Measurements from ENCODE around the gene MBP.
"Not testable (repeated sequence)": the region's sequence is repeated elsewhere in the genome, so short reads cannot be mapped to it uniquely, and the experiment has no call there.

MBP gene

GRCh38 chr18:77043541-77044280 lies 88.9 kb downstream of the MBP start:
- no peak for DNase-seq

DNA sequence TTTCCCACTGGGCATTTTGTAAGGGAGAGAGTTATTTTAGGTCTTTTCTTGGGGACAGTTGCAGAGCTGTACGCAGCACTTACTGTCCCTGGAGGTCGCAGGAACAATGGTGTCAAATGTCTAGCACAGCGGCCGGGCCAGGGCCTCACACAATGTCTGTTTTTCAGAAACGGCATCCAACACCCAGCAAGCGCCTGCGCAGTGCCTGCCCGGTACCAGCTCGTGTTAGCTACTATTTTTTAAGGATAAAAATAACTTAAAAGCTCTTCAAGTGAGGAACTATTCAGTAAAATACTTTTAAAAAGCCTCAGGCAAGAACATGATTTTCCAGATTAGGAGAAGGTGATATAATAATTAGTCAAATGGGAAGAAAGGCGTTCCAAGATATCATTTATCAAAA lies 90.0 kb downstream of the MBP start:
- no peak for DNase-seq

- DNase-seq, result no peak
Measured at GRCh38 chr18:77039196-77040130, 93.1 kb downstream of the MBP start.

DNA sequence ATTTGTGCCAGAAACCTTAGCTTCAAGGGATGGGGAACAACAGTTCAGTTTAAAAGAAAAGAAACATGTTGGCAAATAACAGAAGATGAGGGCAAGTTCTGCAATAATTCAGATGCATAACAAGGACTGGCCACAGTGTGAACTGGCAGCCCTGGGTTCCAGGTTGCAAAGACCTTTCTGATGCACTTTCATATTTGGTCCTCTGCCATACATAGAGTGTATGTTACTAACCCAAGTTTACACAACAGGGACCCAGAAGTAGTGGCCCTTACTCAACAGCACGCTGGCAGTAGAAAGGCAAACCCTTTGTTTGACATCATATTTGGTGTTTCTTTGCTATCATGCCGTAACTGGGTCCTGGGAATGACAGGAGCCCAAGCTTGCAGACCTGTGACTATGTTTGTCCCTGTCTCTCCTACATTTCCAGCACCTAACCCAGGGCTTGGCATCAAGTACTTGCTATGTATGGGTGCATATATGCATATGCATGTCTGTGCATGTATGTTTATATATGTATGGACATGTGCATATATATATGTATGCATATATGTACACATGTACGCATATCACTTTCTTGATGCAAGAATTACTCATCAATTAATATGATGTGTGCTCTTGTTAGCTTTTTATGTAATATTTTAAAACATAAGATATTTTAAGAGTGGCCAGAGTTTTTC lies 94.3 kb downstream of the MBP start:
- DNase-seq, result no peak

- no peak for DNase-seq
Measured at GRCh38 chr18:77037567-77037966, 95.0 kb downstream of the MBP start.

DNA sequence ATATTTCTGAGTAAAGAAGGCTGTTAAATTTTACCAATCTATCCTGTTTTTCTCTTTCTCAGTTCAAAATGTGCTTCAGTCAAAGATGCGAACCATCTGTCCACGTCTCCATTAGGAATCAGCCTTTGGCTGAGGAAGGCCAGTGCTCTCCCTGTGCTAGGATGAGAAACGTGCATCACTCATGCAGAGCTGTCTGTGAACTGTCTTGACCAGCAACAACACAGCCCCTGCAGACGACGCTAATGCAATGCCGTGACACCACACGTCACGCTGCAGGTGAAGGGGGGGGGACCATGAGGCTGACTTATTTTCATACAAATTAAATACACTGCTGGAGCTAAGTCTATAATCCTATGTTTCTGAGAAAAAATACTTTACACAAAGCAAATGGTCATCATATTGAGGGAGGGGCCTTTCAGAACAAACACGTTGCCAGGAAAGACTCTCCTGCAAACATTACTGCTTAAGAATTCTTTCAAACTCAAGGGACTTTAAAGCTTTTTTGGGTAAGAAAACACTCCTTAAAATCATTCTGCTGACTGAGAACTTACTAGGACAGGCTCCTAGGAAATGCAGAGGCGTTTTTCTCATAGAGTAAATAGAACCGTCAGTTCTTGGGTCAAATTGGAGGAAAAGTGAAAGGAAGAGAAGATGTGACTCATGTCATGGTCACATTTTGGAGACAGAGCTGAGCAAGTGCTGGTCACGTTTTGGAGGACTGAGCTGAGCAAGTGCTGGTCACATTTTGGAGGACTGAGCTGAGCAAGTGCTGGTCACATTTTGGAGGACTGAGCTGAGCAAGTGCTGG lies 97.0 kb downstream of the MBP start:
- no peak for DNase-seq

GRCh38 chr18:77033575-77033974 lies 99.0 kb downstream of the MBP start:
- no peak for DNase-seq

DNA sequence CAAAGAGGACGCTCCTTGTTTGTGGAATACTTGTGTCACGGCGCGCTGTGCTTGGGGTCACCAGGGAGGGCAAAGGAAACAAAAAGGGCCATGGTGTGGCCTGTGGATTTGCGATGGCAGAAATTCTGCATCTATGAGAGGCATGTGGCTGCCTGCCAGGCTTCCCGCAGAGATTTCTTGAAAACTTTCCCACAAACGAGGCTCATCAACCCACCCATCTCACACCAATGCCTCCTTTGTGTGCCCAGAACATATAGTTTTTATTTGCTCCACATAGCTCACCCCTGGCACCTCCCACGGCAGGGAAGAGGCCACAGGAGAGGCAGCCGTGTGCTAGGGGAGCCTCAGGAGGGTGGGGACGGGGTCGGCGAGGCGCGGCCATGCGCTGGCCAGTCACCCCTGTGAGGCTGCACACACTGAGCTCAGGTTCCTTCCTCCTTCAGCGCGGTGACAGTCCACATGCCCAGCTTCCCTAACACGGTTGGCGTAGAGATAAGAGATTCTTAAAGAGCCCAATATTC lies 100.3 kb downstream of the MBP start:
- no peak for DNase-seq

DNA sequence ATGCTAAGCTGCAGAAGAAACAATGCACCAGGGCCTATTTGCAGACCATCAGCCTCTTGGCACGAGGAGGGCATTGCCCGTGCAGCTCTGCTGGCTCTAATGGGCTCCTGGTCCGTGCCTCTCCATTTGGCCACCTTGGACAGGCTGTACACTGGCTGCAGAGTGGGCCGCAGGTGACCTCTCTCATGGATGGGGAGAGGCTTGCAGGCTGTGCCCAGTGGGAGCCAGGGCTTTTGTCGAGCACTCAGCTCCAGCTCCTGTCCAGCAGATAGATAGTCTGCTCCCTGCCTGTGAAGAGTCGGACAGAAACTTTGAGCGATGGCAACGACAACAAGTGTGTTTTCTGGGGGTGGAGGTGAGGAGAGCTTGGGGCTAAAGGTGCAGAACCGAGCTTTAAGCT lies 100.9 kb downstream of the MBP start:
- no peak for DNase-seq

GRCh38 chr18:77030201-77030600 lies 102.4 kb downstream of the MBP start:
- DNase-seq, result no peak

DNA sequence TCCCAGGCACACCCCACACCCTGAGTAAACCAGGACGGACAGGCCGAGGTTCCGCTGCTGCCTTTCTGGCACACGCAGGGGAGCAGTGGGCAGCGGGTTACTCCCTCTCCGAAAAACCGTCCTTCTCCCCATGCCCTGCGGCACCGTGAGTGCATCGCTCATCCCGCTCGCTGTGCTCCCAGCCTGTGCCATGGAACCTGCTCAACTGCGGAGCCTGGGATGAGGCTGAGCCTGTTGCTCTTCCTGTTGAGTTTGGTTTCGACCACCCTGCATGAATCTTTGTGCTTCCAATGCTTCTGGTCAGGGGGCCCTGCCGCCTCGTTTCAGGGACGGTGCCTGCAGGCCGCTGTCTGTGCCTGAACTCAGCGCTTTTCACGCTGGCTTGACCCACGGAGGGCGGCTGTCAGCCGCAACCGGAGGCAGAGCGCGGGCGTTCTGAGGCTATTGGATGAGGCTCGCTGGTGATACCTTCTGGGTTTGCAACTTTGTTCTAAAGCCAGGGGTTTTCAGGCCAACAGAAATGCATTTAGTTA lies 106.7 kb downstream of the MBP start:
- DNase-seq, result no peak

DNA sequence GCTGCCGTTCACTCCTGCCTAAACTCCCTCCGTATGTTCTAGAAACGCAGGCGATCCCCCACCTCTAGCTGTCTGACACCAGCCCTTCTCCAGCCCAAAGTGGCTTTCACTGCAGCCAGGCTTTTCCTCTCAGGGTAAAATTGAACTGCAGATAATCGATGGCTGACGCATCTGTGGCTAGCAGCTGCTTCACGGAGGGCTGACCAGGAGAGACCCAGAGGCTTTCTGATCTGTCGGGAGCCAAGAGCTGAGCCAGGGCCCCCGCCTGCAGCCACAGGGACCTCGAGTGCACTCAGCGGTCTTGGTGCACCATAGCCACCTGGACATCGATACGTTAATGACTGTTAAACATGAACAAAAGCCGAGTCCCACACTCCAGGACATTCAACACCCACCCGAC lies 107.5 kb downstream of the MBP start:
- DNase-seq, result no peak

GRCh38 chr18:77024476-77024875 lies 108.1 kb downstream of the MBP start:
- no peak for DNase-seq

DNA sequence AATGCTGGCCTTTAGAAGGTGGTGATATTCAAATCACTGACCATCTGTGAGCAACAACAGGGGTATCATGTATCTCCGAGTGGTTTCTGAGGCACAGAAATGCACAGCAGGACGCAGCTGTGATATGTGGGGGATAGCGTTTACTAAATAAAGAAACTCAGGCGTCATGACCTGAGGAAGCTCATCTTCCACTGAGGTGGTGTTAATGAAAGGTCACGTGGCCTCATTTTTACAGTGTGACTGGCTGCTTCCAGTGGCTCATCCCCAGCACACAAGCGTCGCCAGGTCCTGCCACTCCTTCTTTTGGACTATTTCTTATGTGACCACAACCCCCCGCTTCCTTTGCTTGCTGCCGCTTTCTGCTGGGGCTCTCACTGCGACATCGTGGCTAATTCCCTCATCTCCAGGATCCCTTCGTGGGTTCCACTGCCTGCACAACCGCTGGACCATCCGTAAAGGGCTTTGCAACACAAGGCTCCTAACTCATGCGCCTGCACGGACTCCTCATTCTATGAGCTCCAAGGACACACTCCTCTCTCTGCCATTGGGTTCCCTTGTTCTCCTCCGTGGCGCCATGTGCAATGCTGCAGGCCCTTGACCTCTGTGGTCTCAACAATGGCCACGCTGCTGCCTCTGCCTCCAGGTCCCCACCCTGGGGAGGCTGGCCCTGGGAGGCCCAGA lies 109.3 kb downstream of the MBP start:
- DNase-seq, result no peak

GRCh38 chr18:77022556-77022955 lies 110.0 kb downstream of the MBP start:
- no peak for DNase-seq

- DNase-seq, result no peak
Measured at GRCh38 chr18:77022116-77022515, 110.5 kb downstream of the MBP start.

- DNase-seq, result not testable (repeated sequence)
Measured at GRCh38 chr18:77021478-77021877, 111.1 kb downstream of the MBP start.

DNA sequence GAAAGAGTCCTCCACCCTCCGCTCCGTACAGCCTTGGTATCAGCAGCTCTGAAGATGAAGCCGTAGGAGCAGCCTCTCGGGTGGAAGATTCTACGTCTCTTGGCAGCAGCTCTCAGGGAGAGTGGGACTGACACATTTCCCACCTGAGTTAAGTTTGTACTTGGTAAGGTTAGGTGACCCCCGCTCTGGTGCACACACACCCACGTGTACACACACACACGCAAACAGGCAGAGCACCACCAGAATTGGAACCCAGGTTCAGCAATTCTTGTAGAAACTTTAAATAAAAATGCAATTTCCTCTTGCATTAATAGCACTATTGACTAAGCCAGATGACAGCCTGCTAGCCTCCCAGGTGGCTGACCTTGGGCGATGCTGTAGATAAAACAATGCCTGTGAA lies 111.5 kb downstream of the MBP start:
- DNase-seq, result no peak

DNA sequence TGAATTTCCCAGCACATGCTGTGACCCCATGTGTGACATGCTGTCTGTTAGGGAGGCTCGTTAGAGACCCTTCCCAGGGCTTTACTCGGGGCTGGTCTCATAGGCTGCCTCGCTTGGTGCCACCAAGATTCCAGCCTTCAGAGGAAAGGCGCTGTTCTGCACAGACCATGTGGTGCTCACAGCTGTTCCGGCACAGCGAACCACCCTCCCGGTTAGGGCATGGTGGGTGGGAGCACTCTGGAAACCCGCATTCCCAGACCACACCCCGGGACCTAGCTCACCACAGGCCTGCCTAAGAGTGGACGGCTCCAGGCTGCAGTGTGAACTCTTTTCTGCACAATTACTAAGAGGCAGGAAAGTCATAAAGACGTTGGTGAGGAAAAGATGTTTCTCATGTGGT lies 112.0 kb downstream of the MBP start:
- no peak for DNase-seq

GRCh38 chr18:77019641-77020040 lies 112.9 kb downstream of the MBP start:
- DNase-seq, result no peak

DNA sequence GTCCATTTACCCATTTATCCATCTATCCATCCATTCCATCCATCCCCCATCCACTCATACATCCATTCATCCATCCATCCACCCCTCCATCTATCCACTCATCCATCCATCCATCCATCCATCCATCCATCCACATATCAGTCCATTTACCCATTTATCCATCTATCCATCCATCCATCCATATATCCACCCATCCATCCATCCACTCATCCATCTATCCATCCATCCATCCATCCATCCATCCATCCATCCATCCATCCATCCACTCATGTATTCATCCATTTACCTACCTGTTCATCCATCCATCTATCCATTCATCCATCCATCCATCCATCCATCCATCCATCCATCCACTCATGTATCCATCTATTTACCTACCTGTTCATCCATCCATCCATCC lies 113.9 kb downstream of the MBP start:
- not testable (repeated sequence) for DNase-seq

DNA sequence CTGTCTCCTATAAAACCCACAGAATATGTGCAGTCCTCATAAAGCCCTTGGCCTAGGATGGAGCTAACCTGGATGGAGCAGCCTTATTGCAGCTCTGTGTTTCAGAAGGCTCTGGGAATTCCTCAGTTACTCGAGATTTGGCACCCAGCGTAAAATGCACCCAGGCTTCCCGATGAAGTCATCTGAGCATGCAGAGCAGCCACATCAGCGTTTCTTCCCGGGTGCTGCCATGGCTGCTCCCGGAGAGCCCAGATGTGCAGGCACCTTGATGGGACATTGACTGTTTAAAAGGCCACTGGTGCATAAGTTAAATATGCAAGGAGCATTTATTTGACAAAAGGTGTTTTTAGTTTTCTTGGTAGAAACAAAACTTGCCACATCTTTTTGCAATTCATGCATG lies 115.2 kb downstream of the MBP start:
- DNase-seq, result no peak

All from NCI-H2227 treated with DMSO at 0.1 percent for 48 hours (cell line).